Measurements from ENCODE around the gene CLPX.
"Not testable (repeated sequence)": the region's sequence is repeated elsewhere in the genome, so short reads cannot be mapped to it uniquely, and the experiment has no call there.

CLPX gene

GRCh38 chr15:65181582-65182353 is 3.4 kb downstream of the CLPX start:
- H3K9ac ChIP-seq (ENCODE audit: low read length); H3K9me3 ChIP-seq (ENCODE audit: control insufficient read depth, low read length); H3K4me3 ChIP-seq (ENCODE audit: low read length); H3K4me1 ChIP-seq (ENCODE audit: control insufficient read depth, insufficient read depth, low read length); H3K36me3 ChIP-seq (ENCODE audit: control insufficient read depth, insufficient read depth, low read length); H3K27me3 ChIP-seq (ENCODE audit: control insufficient read depth, insufficient read depth, low read length): not testable (repeated sequence)

GRCh38 chr15:65180167-65180566 is 5.0 kb downstream of the CLPX start:
- no peak overlapping the region for H3K9ac ChIP-seq (ENCODE audit: low read length)
- no peaks in the 10 kb centered on the region for H3K4me1 ChIP-seq (ENCODE audit: control insufficient read depth, insufficient read depth, low read length)
- no peaks in the 10 kb centered on the region for H3K27me3 ChIP-seq (ENCODE audit: control insufficient read depth, insufficient read depth, low read length)
- H3K9me3 ChIP-seq (ENCODE audit: control insufficient read depth, low read length): no peaks in the 10 kb centered on the region
- H3K4me3 ChIP-seq (ENCODE audit: low read length): no peak overlapping the region
- peaks cover 5% of the 10 kb centered on the region for H3K36me3 ChIP-seq (ENCODE audit: control insufficient read depth, insufficient read depth, low read length)

DNA sequence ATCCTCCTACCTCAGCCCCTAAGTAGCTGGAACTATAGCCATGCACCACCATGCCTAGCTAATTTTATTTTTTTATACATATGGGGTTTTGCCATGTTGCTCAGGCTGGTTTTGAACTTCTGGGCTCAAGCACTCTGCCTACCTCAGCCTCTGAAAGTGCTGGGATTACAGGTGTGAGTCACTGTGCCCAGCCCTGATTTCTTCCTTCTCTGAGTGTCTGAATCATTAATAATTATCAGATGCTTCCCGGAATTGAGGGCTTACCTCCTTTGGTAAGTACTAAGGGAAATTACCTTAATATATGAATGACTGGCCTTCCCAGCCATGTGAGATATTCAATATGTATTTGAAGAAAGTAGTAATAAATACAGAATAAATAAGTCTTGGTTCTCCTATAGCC is 7.2 kb downstream of the CLPX start:
- H3K9me3 ChIP-seq (ENCODE audit: control insufficient read depth, low read length): no peaks in the 10 kb centered on the region
- H3K9ac ChIP-seq (ENCODE audit: low read length): no peak overlapping the region
- H3K4me3 ChIP-seq (ENCODE audit: low read length): no peak overlapping the region
- peaks cover 5% of the 10 kb centered on the region for H3K36me3 ChIP-seq (ENCODE audit: control insufficient read depth, insufficient read depth, low read length)
- H3K27me3 ChIP-seq (ENCODE audit: control insufficient read depth, insufficient read depth, low read length): no peaks in the 10 kb centered on the region
- H3K4me1 ChIP-seq (ENCODE audit: control insufficient read depth, insufficient read depth, low read length): no peaks in the 10 kb centered on the region

GRCh38 chr15:65176056-65176455 is 9.1 kb downstream of the CLPX start:
- Histone ChIP-seq H3K4me1 (ENCODE audit: control insufficient read depth, insufficient read depth, low read length) (no peaks in the 10 kb centered on the region), H3K4me3 (ENCODE audit: low read length) (no peak overlapping the region), H3K36me3 (ENCODE audit: control insufficient read depth, insufficient read depth, low read length) (peaks cover 5% of the 10 kb centered on the region), H3K9ac (ENCODE audit: low read length) (no peak overlapping the region), H3K27me3 (ENCODE audit: control insufficient read depth, insufficient read depth, low read length) (no peaks in the 10 kb centered on the region), H3K9me3 (ENCODE audit: control insufficient read depth, low read length) (no peaks in the 10 kb centered on the region)

- no peak overlapping the region for H3K4me3 ChIP-seq (ENCODE audit: low read length)
- H3K9ac ChIP-seq (ENCODE audit: low read length): no peak overlapping the region
- H3K36me3 ChIP-seq (ENCODE audit: control insufficient read depth, insufficient read depth, low read length): peaks cover 5% of the 10 kb centered on the region
- no peaks in the 10 kb centered on the region for H3K9me3 ChIP-seq (ENCODE audit: control insufficient read depth, low read length)
- H3K27me3 ChIP-seq (ENCODE audit: control insufficient read depth, insufficient read depth, low read length): no peaks in the 10 kb centered on the region
- H3K4me1 ChIP-seq (ENCODE audit: control insufficient read depth, insufficient read depth, low read length): no peaks in the 10 kb centered on the region
Measured at GRCh38 chr15:65175511-65175910, 9.6 kb downstream of the CLPX start.

- no peaks in the 10 kb centered on the region for H3K27me3 ChIP-seq (ENCODE audit: control insufficient read depth, insufficient read depth, low read length)
- peaks cover 5% of the 10 kb centered on the region for H3K36me3 ChIP-seq (ENCODE audit: control insufficient read depth, insufficient read depth, low read length)
- no peaks in the 10 kb centered on the region for H3K9me3 ChIP-seq (ENCODE audit: control insufficient read depth, low read length)
- H3K4me1 ChIP-seq (ENCODE audit: control insufficient read depth, insufficient read depth, low read length): no peaks in the 10 kb centered on the region
- H3K4me3 ChIP-seq (ENCODE audit: low read length): no peak overlapping the region
- H3K9ac ChIP-seq (ENCODE audit: low read length): no peak overlapping the region
Measured at GRCh38 chr15:65174509-65174908, 10.6 kb downstream of the CLPX start.

DNA sequence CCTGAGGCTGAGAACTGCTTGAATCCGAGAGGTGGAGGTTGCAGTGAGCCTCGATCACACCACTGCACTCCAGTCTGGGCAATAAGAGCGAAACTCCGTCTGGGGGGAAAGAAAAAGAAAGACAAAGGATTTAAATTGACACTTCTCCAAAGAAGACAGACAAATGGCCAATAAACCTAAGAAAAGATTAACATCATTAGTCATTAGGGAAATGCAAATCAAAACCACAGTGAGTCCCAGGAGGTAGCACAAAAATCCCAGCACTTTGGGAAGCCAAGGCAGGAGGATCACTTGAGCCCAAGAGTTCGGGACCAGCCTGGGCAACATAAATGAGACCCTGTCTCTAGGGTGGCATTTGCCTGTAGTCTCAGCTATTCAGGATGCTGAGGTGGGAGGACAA is 12.6 kb downstream of the CLPX start:
- Histone ChIP-seq H3K9me3 (ENCODE audit: control insufficient read depth, low read length) (no peaks in the 10 kb centered on the region), H3K4me3 (ENCODE audit: low read length) (no peak overlapping the region), H3K4me1 (ENCODE audit: control insufficient read depth, insufficient read depth, low read length) (no peaks in the 10 kb centered on the region), H3K36me3 (ENCODE audit: control insufficient read depth, insufficient read depth, low read length) (peaks cover 5% of the 10 kb centered on the region), H3K9ac (ENCODE audit: low read length) (no peak overlapping the region), H3K27me3 (ENCODE audit: control insufficient read depth, insufficient read depth, low read length) (no peaks in the 10 kb centered on the region)

- no peak overlapping the region for H3K9ac ChIP-seq (ENCODE audit: low read length)
- H3K4me1 ChIP-seq (ENCODE audit: control insufficient read depth, insufficient read depth, low read length): no peaks in the 10 kb centered on the region
- no peaks in the 10 kb centered on the region for H3K27me3 ChIP-seq (ENCODE audit: control insufficient read depth, insufficient read depth, low read length)
- H3K4me3 ChIP-seq (ENCODE audit: low read length): no peak overlapping the region
- peaks cover 5% of the 10 kb centered on the region for H3K36me3 ChIP-seq (ENCODE audit: control insufficient read depth, insufficient read depth, low read length)
- no peaks in the 10 kb centered on the region for H3K9me3 ChIP-seq (ENCODE audit: control insufficient read depth, low read length)
Measured at GRCh38 chr15:65171428-65171827, 13.7 kb downstream of the CLPX start.

DNA sequence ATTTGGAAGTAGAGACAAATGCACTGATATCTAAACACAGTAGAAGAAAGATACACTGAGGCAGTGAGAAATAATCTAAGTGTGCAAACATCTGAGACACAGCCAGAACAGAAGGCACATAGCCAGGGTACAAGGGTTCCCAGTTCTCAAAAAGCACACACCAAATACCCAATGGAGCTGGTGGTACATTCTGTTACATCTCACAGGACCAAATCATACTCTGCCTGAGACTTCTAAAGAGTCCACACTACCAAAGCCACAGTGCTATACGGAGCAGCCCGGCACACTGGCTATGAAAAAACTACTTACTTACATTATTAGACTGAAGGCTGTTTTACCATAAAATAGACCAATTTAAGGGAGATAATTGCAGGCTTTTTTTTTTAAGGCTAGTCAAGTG is 19.3 kb downstream of the CLPX start:
- Histone ChIP-seq H3K4me3 (ENCODE audit: low read length) (no peak overlapping the region), H3K27me3 (ENCODE audit: control insufficient read depth, insufficient read depth, low read length) (no peaks in the 10 kb centered on the region), H3K36me3 (ENCODE audit: control insufficient read depth, insufficient read depth, low read length) (no peaks in the 10 kb centered on the region), H3K9me3 (ENCODE audit: control insufficient read depth, low read length) (no peaks in the 10 kb centered on the region), H3K4me1 (ENCODE audit: control insufficient read depth, insufficient read depth, low read length) (no peaks in the 10 kb centered on the region), H3K9ac (ENCODE audit: low read length) (no peak overlapping the region)

- Histone ChIP-seq H3K9me3 (ENCODE audit: control insufficient read depth, low read length) (no peaks in the 10 kb centered on the region), H3K27me3 (ENCODE audit: control insufficient read depth, insufficient read depth, low read length) (no peaks in the 10 kb centered on the region), H3K4me3 (ENCODE audit: low read length) (no peak overlapping the region), H3K4me1 (ENCODE audit: control insufficient read depth, insufficient read depth, low read length) (no peaks in the 10 kb centered on the region), H3K9ac (ENCODE audit: low read length) (no peak overlapping the region), H3K36me3 (ENCODE audit: control insufficient read depth, insufficient read depth, low read length) (no peaks in the 10 kb centered on the region)
Measured at GRCh38 chr15:65164139-65164538, 21.0 kb downstream of the CLPX start.

DNA sequence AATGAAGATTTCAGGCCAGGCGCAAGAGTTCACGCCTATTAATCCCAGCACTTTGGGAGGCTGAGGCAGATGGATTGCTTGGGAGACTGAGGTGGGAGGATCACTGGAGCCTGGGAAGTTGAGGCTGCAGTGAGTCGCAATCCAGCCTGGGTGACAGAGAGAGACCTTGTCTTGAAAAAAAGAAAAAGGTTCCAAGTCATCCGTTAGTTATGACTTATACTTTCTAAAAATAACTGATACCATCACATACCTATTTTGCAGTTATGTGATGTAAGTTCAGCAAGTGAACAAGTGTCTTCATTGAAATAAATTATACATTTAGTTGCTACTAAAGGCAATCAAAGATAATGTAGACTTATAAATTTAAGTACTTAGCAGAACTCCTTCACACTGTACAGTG is 22.1 kb downstream of the CLPX start:
- Histone ChIP-seq H3K9ac (ENCODE audit: low read length) (no peak overlapping the region), H3K27me3 (ENCODE audit: control insufficient read depth, insufficient read depth, low read length) (no peaks in the 10 kb centered on the region), H3K4me1 (ENCODE audit: control insufficient read depth, insufficient read depth, low read length) (no peaks in the 10 kb centered on the region), H3K9me3 (ENCODE audit: control insufficient read depth, low read length) (no peaks in the 10 kb centered on the region), H3K36me3 (ENCODE audit: control insufficient read depth, insufficient read depth, low read length) (no peaks in the 10 kb centered on the region), H3K4me3 (ENCODE audit: low read length) (no peak overlapping the region)

GRCh38 chr15:65156692-65157091 is 28.4 kb downstream of the CLPX start:
- Histone ChIP-seq H3K27me3 (ENCODE audit: control insufficient read depth, insufficient read depth, low read length) (no peaks in the 10 kb centered on the region), H3K4me3 (ENCODE audit: low read length) (no peak overlapping the region), H3K36me3 (ENCODE audit: control insufficient read depth, insufficient read depth, low read length) (peaks cover 6% of the 10 kb centered on the region), H3K4me1 (ENCODE audit: control insufficient read depth, insufficient read depth, low read length) (no peaks in the 10 kb centered on the region), H3K9ac (ENCODE audit: low read length) (no peak overlapping the region), H3K9me3 (ENCODE audit: control insufficient read depth, low read length) (no peaks in the 10 kb centered on the region)

DNA sequence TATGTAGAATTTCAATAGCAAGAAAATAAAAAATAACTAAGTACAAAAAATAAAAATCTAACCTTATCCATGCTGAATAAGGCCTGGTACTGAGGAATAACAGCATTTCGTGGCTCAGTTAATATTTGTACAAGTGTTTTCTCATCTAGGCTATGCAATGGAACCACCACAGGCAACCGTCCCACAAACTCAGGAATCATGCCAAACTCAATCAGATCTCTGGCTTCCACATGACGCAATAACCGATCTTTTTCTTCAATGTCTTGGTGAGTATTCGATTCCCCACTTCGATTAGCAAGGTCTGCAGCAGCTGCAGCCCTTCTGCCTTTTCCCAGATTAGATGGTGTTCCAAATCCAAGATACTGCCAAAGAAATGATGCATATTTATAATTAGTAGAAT is 30.4 kb downstream of the CLPX start:
- Histone ChIP-seq H3K9ac (ENCODE audit: low read length) (no peak overlapping the region), H3K36me3 (ENCODE audit: control insufficient read depth, insufficient read depth, low read length) (peaks cover 6% of the 10 kb centered on the region), H3K9me3 (ENCODE audit: control insufficient read depth, low read length) (no peaks in the 10 kb centered on the region), H3K27me3 (ENCODE audit: control insufficient read depth, insufficient read depth, low read length) (no peaks in the 10 kb centered on the region), H3K4me1 (ENCODE audit: control insufficient read depth, insufficient read depth, low read length) (no peaks in the 10 kb centered on the region), H3K4me3 (ENCODE audit: low read length) (no peak overlapping the region)
